Fibroblast of lung (primary cell): Measurements from ENCODE around the gene APOLD1.

Experiments used
- CTCF ChIP-seq, 2 donors: IDR thresholded peaks in 1 of 2; conservative IDR thresholded peaks in 1 of 2; 1 replicate in 1 of 2; 2 replicates in 1 of 2; pipeline ENCODE4 v1.5.1; 2011 to 2012; ENCODE audit warnings: low read length in 2 of 2, control low read depth in 1 of 2, inconsistent platforms in 1 of 2, low read depth in 1 of 2, mild to moderate bottlenecking in 1 of 2
- EZH2 ChIP-seq: IDR thresholded peaks from 2 replicates; pipeline ENCODE4 v1.5.1; 2012; ENCODE audit warnings: low read length, control low read depth, mild to moderate bottlenecking; ENCODE audit errors: missing control alignments

GRCh38 chr12:12823300-12823699 is 37.8 kb downstream of the APOLD1 start:
- TF ChIP-seq CTCF (conservative IDR thresholded peaks at IDR 0.05 in 1 of 2, IDR thresholded peaks at IDR 0.05 in 1 of 2; ENCODE audit: low read depth in 1 of 2, low read length in 2 of 2): no peak
- no peak for TF ChIP-seq EZH2
